Stomach (tissue), 9 donors: ENCODE measurements around the gene ZMPSTE24. TPM values are rescaled to one million over a fixed set of nuclear protein-coding genes. Genes with fewer than 3 reads are reported as not detected.

Experiments
- DNase-seq, 2 donors: peaks; one replicate each; pipeline versions ENCODE4 v3.0.0 to v3.0.0-alpha.2; 2013 to 2019
- H3K27ac ChIP-seq, 5 donors: fragments of 200-600 bp in 4 of 5; sonication (generic) in 4 of 5; one replicate each; pipeline ENCODE4 v1.5.1; 2013 to 2019; ENCODE audit warnings: mild to moderate bottlenecking in 1 of 5, moderate library complexity in 1 of 5
- H3K27me3 ChIP-seq, 3 donors: fragments of 200-600 bp; sonication (generic); one replicate each; pipeline ENCODE4 v1.5.1; 2017 to 2019; ENCODE audit warnings: mixed run types in 1 of 3
- H3K36me3 ChIP-seq, 4 donors: fragments of 200-600 bp; sonication (generic); 1 replicate in 3 of 4; 2 replicates in 1 of 4; pipeline ENCODE4 v1.5.1; 2016 to 2019
- H3K4me1 ChIP-seq, 4 donors: fragments of 200-600 bp; sonication (generic); one replicate each; pipeline ENCODE4 v1.5.1; 2016 to 2019
- H3K4me3 ChIP-seq, 4 donors: fragments of 200-600 bp; sonication (generic) in 3 of 4; one replicate each; pipeline ENCODE4 v1.5.1; 2016 to 2019; ENCODE audit warnings: mild to moderate bottlenecking in 1 of 4
- H3K9me3 ChIP-seq, 4 donors: fragments of 200-600 bp; sonication (generic); one replicate each; pipeline ENCODE4 v1.5.1; 2016 to 2019
- EP300 ChIP-seq: sonication (generic); formaldehyde crosslinking; IDR thresholded peaks from one replicate; pipeline ENCODE4 v1.6.1; 2017; ENCODE audit warnings: antibody characterized with exemption
- POLR2A ChIP-seq, 4 donors: fragments of 450-650 bp; IDR thresholded peaks; one replicate each; pipeline ENCODE4 v1.6.1; 2016; ENCODE audit warnings: antibody characterized with exemption in 4 of 4, control low read depth in 2 of 4, mild to moderate bottlenecking in 1 of 4, moderate library complexity in 1 of 4
- POLR2AphosphoS5 ChIP-seq, 3 donors: sonication (generic); formaldehyde crosslinking; IDR thresholded peaks; one replicate each; pipeline ENCODE4 v1.6.1; 2016; ENCODE audit warnings: antibody characterized with exemption in 3 of 3
- WGBS, 5 donors: extraction: QIAGEN DNeasy Blood & Tissue Kit in 3 of 5; methylation state at CpG; one replicate each; pipeline versions ENCODE4 v1.1.5 to v1.1.7; 2013 to 2018; 5-methylcytosine and 5-hydroxymethylcytosine counted together
- intact Hi-C: fragments of 100-400 bp; cut with DNase I; formaldehyde crosslinking; loops from one replicate; pipeline ENCODE4 v1.15.1; 2023; ENCODE audit warnings: low total_unique reads
- polyA plus RNA-seq, 3 donors: library from polyadenylated mRNA; stranded (reverse); fragments of 200-250 nt; gene quantifications; one replicate each; pipeline ENCODE4 v1.2.3, GENCODE V29; 2013
- total RNA-seq, 5 donors: library from RNA; depleted of rRNA; stranded (reverse); fragments of >200 nt; gene quantifications; one replicate each; pipeline versions ENCODE4 v1.1.0 to v1.2.3, GENCODE V29; 2014 to 2016
- TF ChIP-seq, protein P1 (sequence below), 7 experiments: fragments of 450-650 bp in 4 of 7; fragments of 200-600 bp in 3 of 7; sonication (generic) in 3 of 7; IDR thresholded peaks; one replicate each; pipeline ENCODE4 v1.5.1; 2016 to 2019; ENCODE audit warnings: antibody characterized with exemption in 7 of 7, control low read depth in 2 of 7, mild to moderate bottlenecking in 1 of 7
- donor health status: healthy with polysubstance abuse.
- donor health status: Bipolar disorder and iron deficiency.
- donor health status: healthy.

The ZMPSTE24 gene
- total and polyA plus RNA-seq, 8 donors = 7.8 to 67.7 (median 16.8) TPM

DNA sequence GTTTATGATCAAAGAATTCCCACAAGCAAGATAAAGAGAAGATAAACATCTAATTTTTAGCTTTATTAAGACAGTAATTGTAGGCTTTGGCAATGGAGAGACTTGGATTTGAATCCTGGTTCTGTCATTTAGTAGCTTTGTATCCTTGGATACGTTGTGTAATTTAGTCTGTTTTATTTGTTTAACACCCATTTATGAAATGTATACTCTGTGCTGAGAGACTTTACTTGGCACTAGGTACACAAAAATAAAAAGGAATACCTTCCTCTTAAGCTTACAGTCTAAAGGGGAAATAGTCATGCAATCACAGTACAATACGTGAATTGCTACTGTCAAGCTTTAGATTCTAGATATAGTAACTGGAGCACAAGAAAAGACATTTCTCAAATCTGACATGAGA, 23.8 kb downstream of the ZMPSTE24 start:
- TF ChIP-seq, protein P1, sequence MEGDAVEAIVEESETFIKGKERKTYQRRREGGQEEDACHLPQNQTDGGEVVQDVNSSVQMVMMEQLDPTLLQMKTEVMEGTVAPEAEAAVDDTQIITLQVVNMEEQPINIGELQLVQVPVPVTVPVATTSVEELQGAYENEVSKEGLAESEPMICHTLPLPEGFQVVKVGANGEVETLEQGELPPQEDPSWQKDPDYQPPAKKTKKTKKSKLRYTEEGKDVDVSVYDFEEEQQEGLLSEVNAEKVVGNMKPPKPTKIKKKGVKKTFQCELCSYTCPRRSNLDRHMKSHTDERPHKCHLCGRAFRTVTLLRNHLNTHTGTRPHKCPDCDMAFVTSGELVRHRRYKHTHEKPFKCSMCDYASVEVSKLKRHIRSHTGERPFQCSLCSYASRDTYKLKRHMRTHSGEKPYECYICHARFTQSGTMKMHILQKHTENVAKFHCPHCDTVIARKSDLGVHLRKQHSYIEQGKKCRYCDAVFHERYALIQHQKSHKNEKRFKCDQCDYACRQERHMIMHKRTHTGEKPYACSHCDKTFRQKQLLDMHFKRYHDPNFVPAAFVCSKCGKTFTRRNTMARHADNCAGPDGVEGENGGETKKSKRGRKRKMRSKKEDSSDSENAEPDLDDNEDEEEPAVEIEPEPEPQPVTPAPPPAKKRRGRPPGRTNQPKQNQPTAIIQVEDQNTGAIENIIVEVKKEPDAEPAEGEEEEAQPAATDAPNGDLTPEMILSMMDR (IDR thresholded peaks at IDR 0.05) = no peak
- TF ChIP-seq POLR2AphosphoS5 (IDR thresholded peaks at IDR 0.05) (no peak), POLR2A (IDR thresholded peaks at IDR 0.05) (no peak), EP300 (no peak)
- no peak overlapping the region for H3K27ac ChIP-seq
- no peak overlapping the region for H3K4me3 ChIP-seq
- peaks cover 0 to 6% (median 0%) of the 10 kb centered on the region in 4 donors for H3K4me1 ChIP-seq
- no peak for DNase-seq
- no peaks in the 10 kb centered on the region for H3K27me3 ChIP-seq
- intact Hi-C loops = no loop called here
- no peaks in the 10 kb centered on the region for H3K9me3 ChIP-seq
- 31 to 62% (median 40%) methylated on average over 2 of the region's 2 CpGs for WGBS, 5 donors
- peaks cover 26 to 91% (median 84%) of the 10 kb centered on the region in 4 donors for H3K36me3 ChIP-seq

DNA sequence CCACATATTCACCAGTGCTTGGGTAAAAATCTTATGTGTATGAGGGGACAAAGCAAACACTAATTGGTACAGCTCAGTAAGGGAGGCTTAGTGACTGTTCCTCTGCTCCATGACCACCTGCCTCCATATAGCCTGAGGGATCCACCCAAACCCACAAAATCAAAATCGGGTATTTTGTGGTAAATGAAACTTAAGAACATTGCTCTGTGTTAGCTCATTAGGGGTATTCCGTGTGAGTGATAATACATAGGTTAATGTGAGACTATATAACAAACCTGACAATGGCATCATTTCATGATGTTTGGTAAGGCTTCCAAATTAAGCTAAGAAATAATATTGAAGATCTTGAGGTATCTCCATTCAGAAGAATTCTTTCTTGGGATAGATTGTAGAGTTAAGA, 33.3 kb downstream of the ZMPSTE24 start:
- intact Hi-C loops = no loop called here
- Histone ChIP-seq H3K27me3 (no peaks in the 10 kb centered on the region), H3K4me1 (no peaks in the 10 kb centered on the region), H3K9me3 (no peaks in the 10 kb centered on the region), H3K36me3 (peaks cover 40 to 88% (median 86%) of the 10 kb centered on the region in 4 donors), H3K27ac (no peak overlapping the region), H3K4me3 (no peak overlapping the region)
- TF ChIP-seq POLR2AphosphoS5 (IDR thresholded peaks at IDR 0.05) (no peak), POLR2A (IDR thresholded peaks at IDR 0.05) (no peak), EP300 (no peak)
- TF ChIP-seq, protein P1 (IDR thresholded peaks at IDR 0.05) = no peak
- WGBS, 5 donors = 79 to 96% (median 88%) methylated on average over 2 of the region's 2 CpGs
- no peak for DNase-seq

DNA sequence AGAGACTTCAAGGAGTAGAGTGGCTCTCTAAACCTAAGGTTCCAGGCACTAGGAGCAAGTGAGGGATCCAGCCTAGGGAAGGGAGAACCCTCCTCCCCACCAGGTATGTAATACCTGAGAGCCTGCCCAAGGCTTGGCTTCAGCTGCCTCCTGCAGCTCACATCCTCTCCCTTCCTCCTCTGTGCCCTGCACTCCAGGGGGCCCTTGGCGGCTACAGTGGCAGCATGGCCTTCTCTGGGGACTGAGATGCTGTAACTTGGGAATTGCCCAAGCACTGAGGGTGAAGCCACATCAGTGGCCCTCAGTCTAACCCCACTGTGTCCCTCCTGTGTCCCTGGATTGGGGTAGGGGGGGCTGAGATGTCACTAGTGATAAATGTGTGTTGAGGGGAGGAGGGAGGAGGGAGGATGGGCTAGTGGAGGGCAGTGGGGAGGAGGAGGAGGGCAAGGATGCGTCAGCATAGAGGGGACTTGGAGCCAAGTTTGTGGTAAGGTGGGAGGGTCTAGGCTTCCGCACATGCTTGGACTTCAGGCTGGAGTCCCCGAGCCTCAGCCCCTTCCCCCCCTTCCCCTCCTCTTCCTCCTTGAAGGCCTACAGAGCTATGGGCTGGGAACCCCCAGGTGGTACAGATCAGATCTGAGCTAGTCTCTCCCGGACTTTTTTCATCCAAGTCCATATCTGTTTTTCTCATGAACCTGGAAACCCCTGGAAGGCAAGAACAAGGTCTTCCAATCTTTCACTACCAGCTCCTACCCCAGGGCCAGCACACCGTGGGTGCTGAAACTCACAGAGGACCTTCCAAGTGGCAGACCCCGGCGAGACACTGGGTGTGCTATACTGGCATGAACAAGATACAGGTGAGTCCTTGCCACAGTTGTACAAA, 41.6 kb downstream of the ZMPSTE24 start:
- Histone ChIP-seq H3K4me1 (no peaks in the 10 kb centered on the region), H3K27ac (no peak overlapping the region), H3K27me3 (peaks cover 0 to 16% (median 0%) of the 10 kb centered on the region in 3 donors), H3K36me3 (peaks cover 0 to 15% (median 10%) of the 10 kb centered on the region in 4 donors), H3K4me3 (no peak overlapping the region), H3K9me3 (no peaks in the 10 kb centered on the region)
- no peak for DNase-seq
- intact Hi-C loops = no loop called here
- TF ChIP-seq, protein P1 (IDR thresholded peaks at IDR 0.05) = no peak
- no peak for TF ChIP-seq EP300
- no peak for TF ChIP-seq POLR2A (IDR thresholded peaks at IDR 0.05)
- TF ChIP-seq POLR2AphosphoS5 (IDR thresholded peaks at IDR 0.05) = no peak
- WGBS, 5 donors = 54 to 67% (median 65%) methylated on average over 7 to 8 of the region's 8 CpGs

DNA sequence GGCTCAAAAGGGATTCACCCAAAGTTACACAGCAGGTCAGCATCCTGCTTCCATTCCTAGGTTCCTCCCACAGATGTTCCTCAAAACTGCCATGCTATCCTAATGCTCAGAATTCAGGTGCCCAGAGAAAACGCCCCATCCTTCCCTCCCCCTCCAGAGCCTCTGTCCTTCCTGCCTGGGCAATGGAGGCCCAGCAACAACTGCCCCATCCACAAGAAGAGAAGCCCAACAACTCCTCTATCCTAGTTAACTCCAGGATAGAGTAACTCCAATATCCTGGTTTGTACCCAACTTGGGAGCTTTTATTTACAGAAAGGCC, 42.2 kb downstream of the ZMPSTE24 start:
- WGBS, 5 donors = 63 to 77% (median 73%) methylated on average over 1 of the region's 1 CpG
- intact Hi-C loops = no loop called here
- Histone ChIP-seq H3K27ac (no peak overlapping the region), H3K9me3 (no peaks in the 10 kb centered on the region), H3K27me3 (peaks cover 0 to 16% (median 0%) of the 10 kb centered on the region in 3 donors), H3K36me3 (peaks cover 0 to 11% (median 6%) of the 10 kb centered on the region in 4 donors), H3K4me1 (no peaks in the 10 kb centered on the region), H3K4me3 (no peak overlapping the region)
- no peak for DNase-seq
- TF ChIP-seq, protein P1 (IDR thresholded peaks at IDR 0.05) = no peak
- no peak for TF ChIP-seq POLR2A (IDR thresholded peaks at IDR 0.05)
- TF ChIP-seq EP300 = no peak
- TF ChIP-seq POLR2AphosphoS5 (IDR thresholded peaks at IDR 0.05) = no peak
